ENCODE data around the gene PLCB1.

PLCB1 gene

GRCh38 chr20:8130840-8131526 lies 1.1 kb upstream of the PLCB1 start:
- TF ChIP-seq, protein P1, sequence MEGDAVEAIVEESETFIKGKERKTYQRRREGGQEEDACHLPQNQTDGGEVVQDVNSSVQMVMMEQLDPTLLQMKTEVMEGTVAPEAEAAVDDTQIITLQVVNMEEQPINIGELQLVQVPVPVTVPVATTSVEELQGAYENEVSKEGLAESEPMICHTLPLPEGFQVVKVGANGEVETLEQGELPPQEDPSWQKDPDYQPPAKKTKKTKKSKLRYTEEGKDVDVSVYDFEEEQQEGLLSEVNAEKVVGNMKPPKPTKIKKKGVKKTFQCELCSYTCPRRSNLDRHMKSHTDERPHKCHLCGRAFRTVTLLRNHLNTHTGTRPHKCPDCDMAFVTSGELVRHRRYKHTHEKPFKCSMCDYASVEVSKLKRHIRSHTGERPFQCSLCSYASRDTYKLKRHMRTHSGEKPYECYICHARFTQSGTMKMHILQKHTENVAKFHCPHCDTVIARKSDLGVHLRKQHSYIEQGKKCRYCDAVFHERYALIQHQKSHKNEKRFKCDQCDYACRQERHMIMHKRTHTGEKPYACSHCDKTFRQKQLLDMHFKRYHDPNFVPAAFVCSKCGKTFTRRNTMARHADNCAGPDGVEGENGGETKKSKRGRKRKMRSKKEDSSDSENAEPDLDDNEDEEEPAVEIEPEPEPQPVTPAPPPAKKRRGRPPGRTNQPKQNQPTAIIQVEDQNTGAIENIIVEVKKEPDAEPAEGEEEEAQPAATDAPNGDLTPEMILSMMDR (IDR thresholded peaks at IDR 0.05; ENCODE audit: extremely low read depth, missing control alignments) = no peak
- no peak for DNase-seq (ENCODE audit: low spot score)

DNA sequence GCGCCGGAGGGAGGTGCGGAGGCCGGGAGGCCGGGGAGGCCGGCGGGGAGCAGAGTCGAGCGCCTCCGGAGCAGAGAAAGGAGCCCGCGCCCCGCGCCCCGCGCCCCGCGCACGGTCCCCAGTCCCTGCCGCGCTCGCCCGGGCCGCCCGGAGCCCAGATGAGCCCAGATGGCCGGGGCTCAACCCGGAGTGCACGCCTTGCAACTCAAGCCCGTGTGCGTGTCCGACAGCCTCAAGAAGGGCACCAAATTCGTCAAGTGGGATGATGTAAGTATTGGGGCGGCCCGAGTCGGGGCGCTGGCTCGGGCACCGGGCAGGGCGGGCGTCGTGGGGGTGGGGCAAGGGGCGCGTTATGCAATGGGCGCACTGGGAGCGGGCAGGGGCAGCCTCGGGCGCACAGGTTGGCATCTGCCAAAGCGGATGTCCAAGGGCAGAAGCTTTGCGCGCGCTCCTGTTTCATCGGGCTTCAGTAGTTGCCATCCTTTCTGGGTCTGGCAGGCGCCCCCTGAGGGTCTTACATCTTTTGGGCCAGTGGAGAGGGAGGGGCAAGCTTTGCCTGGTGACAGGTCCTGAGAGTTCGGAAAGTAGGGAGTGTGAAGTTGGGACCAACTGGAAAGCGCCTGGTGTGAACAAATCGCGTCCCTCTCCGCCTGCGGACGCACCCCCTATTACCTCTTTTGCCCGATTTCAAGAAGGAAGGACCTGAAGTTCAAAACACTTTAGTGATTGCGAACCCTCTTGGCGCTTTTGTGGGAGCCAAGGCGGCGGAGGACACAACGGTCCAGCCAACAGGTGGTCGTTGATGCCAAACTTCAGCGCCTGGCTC lies 631 bp downstream of the PLCB1 start:
- TF ChIP-seq, protein P1 (IDR thresholded peaks at IDR 0.05; ENCODE audit: extremely low read depth, missing control alignments) = no peak
- DNase-seq (ENCODE audit: low spot score) = no peak

GRCh38 chr20:8133310-8133768 lies 1.3 kb downstream of the PLCB1 start:
- DNase-seq (ENCODE audit: low spot score) = no peak
- TF ChIP-seq, protein P1 (IDR thresholded peaks at IDR 0.05; ENCODE audit: extremely low read depth, missing control alignments) = no peak

- TF ChIP-seq, protein P1 (IDR thresholded peaks at IDR 0.05; ENCODE audit: extremely low read depth, missing control alignments) = no peak
- no peak for DNase-seq (ENCODE audit: low spot score)
Measured at GRCh38 chr20:8133851-8134451, 1.9 kb downstream of the PLCB1 start.

GRCh38 chr20:8139899-8140298 lies 7.8 kb downstream of the PLCB1 start:
- TF ChIP-seq, protein P1 (IDR thresholded peaks at IDR 0.05; ENCODE audit: extremely low read depth, missing control alignments) = no peak
- no peak for DNase-seq (ENCODE audit: low spot score)

- DNase-seq (ENCODE audit: low spot score) = no peak
- TF ChIP-seq, protein P1 (IDR thresholded peaks at IDR 0.05; ENCODE audit: extremely low read depth, missing control alignments) = no peak
Measured at GRCh38 chr20:8143474-8143873, 11.4 kb downstream of the PLCB1 start.

Data from GM20000 (cell line).